HUES64 (cell line): Measurements from ENCODE around the gene CUEDC1.
A peak's percentile ranks its signal among the peaks of the same experiment; 100 is the strongest.

Experiments used
- H3K27ac ChIP-seq: 2 replicates; pipeline ENCODE4 v1.7.0; 2013; ENCODE audit warnings: low read depth, low read length, inconsistent platforms
- H3K27me3 ChIP-seq: 2 replicates; pipeline ENCODE4 v1.6.1; 2013; ENCODE audit warnings: mild to moderate bottlenecking, low read length; ENCODE audit not compliant: insufficient read depth
- H3K36me3 ChIP-seq: 2 replicates; pipeline ENCODE4 v1.6.1; 2013; ENCODE audit warnings: mild to moderate bottlenecking, low read length; ENCODE audit not compliant: insufficient read depth
- H3K4me1 ChIP-seq: 2 replicates; pipeline ENCODE4 v1.6.1; 2013; ENCODE audit warnings: mild to moderate bottlenecking, low read length, moderate library complexity; ENCODE audit not compliant: insufficient read depth
- H3K4me3 ChIP-seq: 2 replicates; pipeline ENCODE4 v1.5.1; 2013; ENCODE audit warnings: mild to moderate bottlenecking, low read length, moderate library complexity
- H3K9ac ChIP-seq: 2 replicates; pipeline ENCODE4 v1.6.1; 2013; ENCODE audit warnings: mild to moderate bottlenecking, low read depth, low read length
- H3K9me3 ChIP-seq: 2 replicates; pipeline ENCODE4 v1.6.1; 2013; ENCODE audit warnings: low read depth, low read length; ENCODE audit not compliant: insufficient read depth
- WGBS: fragments of 150-250, 120-280 bp; methylation state at CpG from one replicate; pipeline ENCODE4 v1.1.7; 2013; ENCODE audit warnings: missing lambda C conversion rate; 5-methylcytosine and 5-hydroxymethylcytosine counted together

Gene CUEDC1

DNA sequence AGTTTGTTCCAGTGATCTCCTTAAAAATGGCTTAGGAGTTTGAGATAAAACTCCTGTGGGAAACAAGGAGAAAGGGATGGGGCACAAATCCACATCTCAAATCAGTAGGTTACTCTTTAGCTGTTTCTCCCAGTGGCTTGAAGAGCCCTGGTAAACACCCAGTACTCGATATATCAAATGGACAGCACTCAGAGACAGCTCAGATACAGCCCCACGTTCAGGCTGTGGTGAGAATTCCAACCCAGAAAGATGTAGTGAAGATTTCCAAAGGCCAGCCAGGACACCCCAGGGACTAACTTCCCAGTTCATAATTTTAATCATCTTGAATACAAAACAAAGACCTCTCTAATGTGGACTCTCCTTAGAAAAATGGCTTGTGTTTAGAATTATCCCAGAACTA lies 39.2 kb upstream of the CUEDC1 start:
- no peaks in the 10 kb centered on the region for H3K9me3 ChIP-seq
- no peak overlapping the region for H3K4me3 ChIP-seq
- H3K27ac ChIP-seq = no peak overlapping the region
- peaks cover 16% of the 10 kb centered on the region for H3K4me1 ChIP-seq
- 77% methylated on average over 2 of the region's 2 CpGs for WGBS
- no peak overlapping the region for H3K9ac ChIP-seq
- H3K36me3 ChIP-seq = peaks cover 22% of the 10 kb centered on the region
- H3K27me3 ChIP-seq = no peaks in the 10 kb centered on the region

DNA sequence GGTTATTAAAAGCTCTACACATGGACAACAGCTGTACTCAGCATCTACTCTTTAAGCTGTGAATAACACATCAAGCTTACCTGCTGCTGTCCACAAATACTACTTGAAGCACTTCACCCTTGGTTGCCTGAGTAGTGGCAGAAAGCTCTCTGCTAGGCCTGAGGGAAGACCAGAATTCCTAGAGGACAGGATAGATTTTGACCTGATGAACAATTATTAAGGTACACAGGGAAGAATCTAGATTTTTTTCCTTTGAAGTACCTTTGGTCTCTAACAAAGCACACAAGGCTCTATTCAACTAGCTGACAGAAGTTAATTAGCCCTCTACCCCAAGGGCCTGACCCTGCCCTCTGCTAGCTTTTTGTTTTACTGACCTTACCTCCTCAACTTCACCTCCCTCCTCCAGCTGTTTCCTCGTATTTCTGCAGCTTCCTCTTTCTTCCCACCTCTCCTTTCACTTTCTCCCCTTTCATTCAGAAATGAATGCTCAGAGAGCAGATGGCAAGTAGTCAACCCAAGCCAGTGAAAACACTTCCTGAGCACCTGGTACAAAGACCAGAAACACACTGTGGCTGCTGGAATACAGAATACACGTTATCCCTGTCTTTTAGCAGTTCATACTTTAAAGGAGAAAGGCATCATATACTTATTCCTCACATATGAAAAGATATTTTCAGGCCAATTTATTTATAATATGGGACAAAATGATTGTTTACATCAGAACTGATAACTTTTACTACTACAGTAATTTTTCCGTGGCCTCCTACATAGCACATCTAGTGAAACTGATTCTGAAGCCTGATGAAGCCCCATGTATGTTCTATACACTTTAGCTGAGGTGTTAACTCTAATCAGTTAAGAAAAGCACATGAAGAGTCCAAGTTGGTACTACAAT lies 38.5 kb upstream of the CUEDC1 start:
- Histone ChIP-seq H3K4me1 (peaks cover 23% of the 10 kb centered on the region), H3K4me3 (no peak overlapping the region), H3K9me3 (no peaks in the 10 kb centered on the region), H3K36me3 (peaks cover 15% of the 10 kb centered on the region), H3K9ac (no peak overlapping the region), H3K27me3 (no peaks in the 10 kb centered on the region), H3K27ac (no peak overlapping the region)
- WGBS = 64% methylated on average over 3 of the region's 3 CpGs

DNA sequence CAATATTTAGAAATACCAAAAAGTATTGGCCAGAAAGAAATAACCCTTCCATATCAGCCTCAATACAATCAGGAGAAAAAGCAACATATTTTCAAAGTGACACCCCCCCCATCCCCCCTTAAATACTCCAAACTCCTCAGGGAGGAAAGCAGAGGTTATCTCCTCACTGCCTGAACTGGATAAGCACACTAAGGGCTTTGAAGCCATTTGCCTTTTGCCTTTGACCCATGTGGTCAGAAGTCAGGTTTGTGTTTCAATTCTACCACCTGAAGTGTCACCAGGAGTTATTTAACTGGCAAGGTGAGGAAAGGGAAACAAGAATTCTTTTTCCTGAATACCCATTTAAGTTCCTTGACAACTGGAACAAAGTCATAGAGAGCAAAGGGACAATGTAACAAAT lies 36.3 kb upstream of the CUEDC1 start:
- no peak overlapping the region for H3K9ac ChIP-seq
- no peak overlapping the region for H3K4me3 ChIP-seq
- H3K4me1 ChIP-seq = peaks cover 26% of the 10 kb centered on the region
- no peaks in the 10 kb centered on the region for H3K36me3 ChIP-seq
- H3K9me3 ChIP-seq = no peaks in the 10 kb centered on the region
- no peaks in the 10 kb centered on the region for H3K27me3 ChIP-seq
- no peak overlapping the region for H3K27ac ChIP-seq

DNA sequence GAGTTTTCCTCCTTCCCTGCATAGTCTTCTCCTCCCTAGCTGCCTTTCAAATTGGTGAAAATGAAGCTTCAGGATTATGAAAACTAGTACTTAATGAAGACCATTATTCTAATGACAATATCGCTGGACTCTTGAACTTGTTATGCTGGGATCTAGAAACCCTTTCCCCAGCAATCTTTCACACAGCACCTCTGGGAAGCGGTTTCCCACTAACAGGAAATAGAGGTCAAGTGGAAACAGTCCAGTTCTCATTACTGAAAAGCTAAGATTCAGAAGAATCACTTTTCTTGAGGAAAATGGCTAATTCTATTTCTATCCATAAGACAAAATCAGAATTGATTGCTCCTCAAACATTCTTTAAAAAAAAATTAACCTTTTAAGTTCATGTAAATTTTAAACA lies 34.8 kb upstream of the CUEDC1 start:
- H3K27ac ChIP-seq = no peak overlapping the region
- H3K9ac ChIP-seq = no peak overlapping the region
- H3K36me3 ChIP-seq = 0 out of 2 replicates have a peak, but pooled peaks cover 3% of the 10 kb centered on the region
- no peak overlapping the region for H3K4me3 ChIP-seq
- 97% methylated on average over 2 of the region's 2 CpGs for WGBS
- no peaks in the 10 kb centered on the region for H3K9me3 ChIP-seq
- H3K27me3 ChIP-seq = no peaks in the 10 kb centered on the region
- peaks cover 39% of the 10 kb centered on the region for H3K4me1 ChIP-seq

GRCh38 chr17:57988301-57989250 lies 33.4 kb upstream of the CUEDC1 start:
- Histone ChIP-seq H3K4me3 (peak overlapping the region; percentile 82), H3K36me3 (peaks cover 17% of the 10 kb centered on the region; the same call in 1 of the 2 replicates), H3K27me3 (no peaks in the 10 kb centered on the region), H3K9me3 (no peaks in the 10 kb centered on the region), H3K27ac (peak overlapping the region; percentile 92), H3K4me1 (peaks cover 38% of the 10 kb centered on the region), H3K9ac (peak overlapping the region; percentile 84)
- 6% methylated on average over 51 of the region's 54 CpGs for WGBS

DNA sequence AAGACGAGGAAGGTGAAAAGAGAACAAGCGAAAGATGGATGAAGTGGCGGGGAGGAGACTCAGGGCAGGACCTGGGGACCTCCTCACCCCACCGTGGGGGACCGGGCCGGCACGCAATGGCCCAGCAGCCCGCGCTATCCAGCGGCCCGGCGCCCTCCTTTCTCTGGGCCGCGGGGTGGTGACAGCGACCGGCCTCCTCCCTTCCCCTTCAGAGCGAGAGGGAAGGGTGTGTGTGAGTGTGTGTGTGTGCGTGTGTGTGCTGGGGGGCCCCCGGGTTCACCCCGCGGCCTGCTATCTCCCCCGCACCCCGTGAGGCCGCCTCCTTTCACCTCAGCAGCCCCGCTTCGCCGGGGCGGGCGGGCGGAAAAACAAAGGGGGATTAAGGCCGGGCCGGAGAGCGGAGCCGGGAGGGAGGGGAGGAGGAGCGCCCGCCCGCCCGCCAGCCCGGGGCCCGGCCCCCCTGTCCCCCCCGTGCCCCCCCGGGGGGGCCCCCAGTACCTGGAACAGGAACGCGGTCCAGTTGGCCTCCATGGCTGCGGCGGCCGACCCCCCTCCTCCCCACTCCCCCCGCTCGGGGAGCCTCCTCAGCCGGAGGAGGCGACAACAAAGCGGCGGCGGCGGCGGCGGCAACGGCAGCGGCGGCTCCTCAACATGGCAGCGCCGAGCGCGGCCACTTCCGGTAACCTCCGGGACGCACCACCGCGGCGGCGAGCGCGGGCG lies 32.5 kb upstream of the CUEDC1 start, which contains the start of gene VEZF1:
Gene VEZF1 (minus strand): TSS at position 674 of the 720 bp plus-strand sequence. CDS start 143 bp downstream, at position 531.
- H3K4me1 ChIP-seq = peaks cover 41% of the 10 kb centered on the region
- peaks cover 24% of the 10 kb centered on the region for H3K36me3 ChIP-seq
- peak within 1 kb of the TSS; percentile 84 for H3K9ac ChIP-seq
- H3K9me3 ChIP-seq = no peaks in the 10 kb centered on the region
- under 1% methylated on average over 64 of the region's 74 CpGs for WGBS
- H3K4me3 ChIP-seq = peak within 1 kb of the TSS; percentile 82
- peak within 1 kb of the TSS; percentile 92 for H3K27ac ChIP-seq
- H3K27me3 ChIP-seq = no peaks in the 10 kb centered on the region

- Histone ChIP-seq H3K4me1 (peaks cover 41% of the 10 kb centered on the region), H3K4me3 (peak overlapping the region; percentile 82), H3K27ac (peak overlapping the region; percentile 92), H3K9me3 (no peaks in the 10 kb centered on the region), H3K9ac (peak overlapping the region; percentile 84), H3K36me3 (peaks cover 31% of the 10 kb centered on the region), H3K27me3 (no peaks in the 10 kb centered on the region)
- WGBS = under 1% methylated on average over 28 of the region's 38 CpGs
Observed at GRCh38 chr17:57986841-57987580, 31.8 kb upstream of the CUEDC1 start.

DNA sequence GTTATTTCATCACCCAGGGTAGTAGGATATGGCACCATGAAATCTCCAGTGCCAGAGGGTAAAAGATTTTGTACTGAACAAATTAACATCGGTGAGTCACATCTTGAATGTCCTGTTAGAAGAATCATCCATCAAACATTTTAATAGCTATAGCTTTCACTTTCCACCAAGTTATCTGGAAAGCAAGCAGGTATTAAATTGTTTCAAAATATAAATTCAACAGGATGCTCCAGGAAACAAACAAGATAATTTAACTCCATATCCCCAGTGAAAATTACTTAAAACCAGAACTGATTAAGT lies 30.4 kb upstream of the CUEDC1 start:
- H3K27ac ChIP-seq = no peak overlapping the region
- no peak overlapping the region for H3K9ac ChIP-seq
- H3K4me3 ChIP-seq = peak overlapping the region; percentile 82; the same call in 1 of the 2 replicates

GRCh38 chr17:57984936-57985674 lies 29.9 kb upstream of the CUEDC1 start:
- peaks cover 41% of the 10 kb centered on the region for H3K4me1 ChIP-seq
- no peak overlapping the region for H3K9ac ChIP-seq
- H3K4me3 ChIP-seq = peak overlapping the region; percentile 82; the same call in 1 of the 2 replicates

More for the DNA sequence above, 30.4 kb upstream of the CUEDC1 start:
- Histone ChIP-seq H3K27me3 (no peaks in the 10 kb centered on the region), H3K4me1 (peaks cover 41% of the 10 kb centered on the region), H3K36me3 (peaks cover 45% of the 10 kb centered on the region), H3K9me3 (no peaks in the 10 kb centered on the region)
- 86% methylated on average over 1 of the region's 1 CpG for WGBS

More at GRCh38 chr17:57984936-57985674, 29.9 kb upstream of the CUEDC1 start:
- Histone ChIP-seq H3K27me3 (no peaks in the 10 kb centered on the region), H3K36me3 (peaks cover 50% of the 10 kb centered on the region), H3K27ac (no peak overlapping the region), H3K9me3 (no peaks in the 10 kb centered on the region)
- 93% methylated on average over 2 of the region's 4 CpGs for WGBS
